Panc1 (cell line): Measurements from ENCODE around the gene PCDHGC5. TPM values are rescaled to one million over a fixed set of nuclear protein-coding genes. Genes with fewer than 3 reads are reported as not detected.

Experiments
- ATAC-seq: fragments of 200-7000 bp; cut with Tn5 transposase; 2 replicates; pipeline ENCODE4 v1.9.1; 2020; ENCODE audit warnings: mild to moderate bottlenecking, moderate library complexity
- BruUV-seq: library from RNA; stranded (reverse); fragments of 400-500 nt; replicated peaks from 2 replicates; lab custom pipeline; 2021; lab: Mats Ljungman, UMichigan
- CTCF ChIA-PET: fragments of 300-600 bp; sonication (Branson Sonifier 250); formaldehyde crosslinking; loops from one replicate; lab custom pipeline; 2022; ENCODE audit warnings: antibody characterized with exemption; lab: Charles Lee
- POLR2A ChIA-PET: fragments of 300-600 bp; sonication (Branson Sonifier 250); formaldehyde crosslinking; loops from one replicate; lab custom pipeline; 2022; ENCODE audit warnings: antibody characterized with exemption; lab: Charles Lee
- DNase-seq: peaks from one replicate; pipeline ENCODE4 v3.0.0-alpha.2; 2010; ENCODE audit warnings: low read depth, low spot score
- H3K27ac ChIP-seq: 2 replicates; pipeline ENCODE4 v1.5.1; 2011; ENCODE audit warnings: mild to moderate bottlenecking, low read length, inconsistent platforms
- H3K27me3 ChIP-seq: fragments of 200-500 bp; sonication (Bioruptor generic); 2 replicates; pipeline ENCODE4 v1.6.0; 2014; ENCODE audit warnings: low read length, inconsistent platforms; ENCODE audit not compliant: control insufficient read depth, insufficient read depth
- H3K36me3 ChIP-seq: fragments of 200-500 bp; sonication (Bioruptor generic); 2 replicates; pipeline ENCODE4 v1.5.1; 2014; ENCODE audit warnings: inconsistent platforms, mild to moderate bottlenecking, low read length, moderate library complexity; ENCODE audit not compliant: control insufficient read depth, insufficient read depth
- H3K4me1 ChIP-seq: 2 replicates; pipeline ENCODE4 v1.5.1; 2011; ENCODE audit warnings: inconsistent platforms, mild to moderate bottlenecking, low read length, moderate library complexity; ENCODE audit not compliant: control insufficient read depth, insufficient read depth
- H3K4me3 ChIP-seq, 2 experiments: 2 replicates each; pipeline ENCODE4 v1.5.1; 2011 to 2012; ENCODE audit warnings: low read depth in 2 of 2, low read length in 2 of 2, mild to moderate bottlenecking in 2 of 2, inconsistent platforms in 1 of 2, moderate library complexity in 1 of 2
- H3K9me3 ChIP-seq: fragments of 200-500 bp; sonication (Bioruptor generic); 2 replicates; pipeline ENCODE4 v1.5.1; 2014; ENCODE audit warnings: low read depth, mild to moderate bottlenecking, inconsistent platforms, low read length, moderate library complexity; ENCODE audit not compliant: control insufficient read depth, insufficient read depth
- POLR2AphosphoS5 ChIP-seq: IDR thresholded peaks from 2 replicates; pipeline ENCODE4 v1.6.1; 2012; ENCODE audit warnings: mild to moderate bottlenecking, low read depth, low read length, moderate library complexity
- SIN3A ChIP-seq: IDR thresholded peaks from 2 replicates; pipeline ENCODE4 v1.6.1; 2012; ENCODE audit warnings: low read depth, mild to moderate bottlenecking, low read length, moderate library complexity, borderline replicate concordance; ENCODE audit not compliant: insufficient read depth
- TCF7L2 ChIP-seq: IDR thresholded peaks from 2 replicates; pipeline ENCODE4 v1.6.1; 2011; ENCODE audit warnings: mild to moderate bottlenecking, low read depth, low read length, inconsistent platforms
- in situ Hi-C: cut with HindIII; loops from 2 replicates; pipeline ENCODE4 v1.10.0; 2016; ENCODE audit warnings: low sequenced_read_pairs, low pct_unique_long_range_greater_than_20kb
- intact Hi-C: fragments of 100-400 bp; cut with micrococcal nuclease; formaldehyde crosslinking; loops from one replicate; pipeline ENCODE4 v1.10.0; 2022; ENCODE audit not compliant: unreplicated experiment
- total RNA-seq: library from RNA; stranded (reverse); gene quantifications from one replicate; pipeline ENCODE4 v1.2.1, GENCODE V29; 2021; ENCODE audit not compliant: unreplicated experiment
- TF ChIP-seq, protein P1 (sequence below): fragments of 450-650 bp; IDR thresholded peaks from 2 replicates; pipeline ENCODE4 v1.5.1; 2017; ENCODE audit warnings: mild to moderate bottlenecking
- TF ChIP-seq, protein P2 (sequence below), 2 experiments: IDR thresholded peaks; 2 replicates each; pipeline ENCODE4 v1.6.1; 2011 to 2012; ENCODE audit warnings: low read depth in 2 of 2, control low read depth in 1 of 2, low read length in 1 of 2, mild to moderate bottlenecking in 1 of 2, moderate library complexity in 1 of 2; ENCODE audit not compliant: insufficient read depth in 1 of 2

The PCDHGC5 gene
- total RNA-seq, 1 experiment from 2014 or later: 0.36 TPM

DNA sequence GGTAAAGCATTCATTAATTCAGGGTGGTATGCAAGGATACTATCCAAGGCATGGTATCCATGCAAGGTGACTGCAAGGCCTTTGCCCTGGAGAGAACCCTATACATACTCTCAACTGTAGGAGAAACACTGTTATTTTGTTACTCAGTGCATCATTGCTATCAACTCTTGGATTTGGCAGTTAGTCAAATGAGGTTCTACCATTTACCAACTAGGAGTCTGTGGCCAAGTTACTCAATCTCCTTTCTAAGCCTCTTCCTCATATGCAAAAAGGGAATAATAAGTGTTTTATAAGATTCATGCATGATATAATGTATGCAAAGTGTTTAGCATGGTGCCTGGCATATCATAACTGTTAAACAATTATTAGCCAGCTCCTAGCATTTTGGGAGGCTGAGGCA is 9.1 kb upstream of the PCDHGC5 start:
- H3K4me1 ChIP-seq: peaks cover 12% of the 10 kb centered on the region
- intact Hi-C loops: loop anchor here (1.0 kb wide), 1 partner anchor 44 kb away; no protein-coding TSS in a partner anchor
- no TSS peak for BruUV-seq
- no peaks in the 10 kb centered on the region for H3K9me3 ChIP-seq
- in situ Hi-C loops: no loop called here
- no peak overlapping the region for H3K4me3 ChIP-seq
- no peaks in the 10 kb centered on the region for H3K36me3 ChIP-seq
- ChIA-PET CTCF (no interaction called here), POLR2A (no interaction called here)
- ATAC-seq (no peak), DNase-seq (no peak)
- H3K27ac ChIP-seq: no peak overlapping the region
- TF ChIP-seq, protein P1, sequence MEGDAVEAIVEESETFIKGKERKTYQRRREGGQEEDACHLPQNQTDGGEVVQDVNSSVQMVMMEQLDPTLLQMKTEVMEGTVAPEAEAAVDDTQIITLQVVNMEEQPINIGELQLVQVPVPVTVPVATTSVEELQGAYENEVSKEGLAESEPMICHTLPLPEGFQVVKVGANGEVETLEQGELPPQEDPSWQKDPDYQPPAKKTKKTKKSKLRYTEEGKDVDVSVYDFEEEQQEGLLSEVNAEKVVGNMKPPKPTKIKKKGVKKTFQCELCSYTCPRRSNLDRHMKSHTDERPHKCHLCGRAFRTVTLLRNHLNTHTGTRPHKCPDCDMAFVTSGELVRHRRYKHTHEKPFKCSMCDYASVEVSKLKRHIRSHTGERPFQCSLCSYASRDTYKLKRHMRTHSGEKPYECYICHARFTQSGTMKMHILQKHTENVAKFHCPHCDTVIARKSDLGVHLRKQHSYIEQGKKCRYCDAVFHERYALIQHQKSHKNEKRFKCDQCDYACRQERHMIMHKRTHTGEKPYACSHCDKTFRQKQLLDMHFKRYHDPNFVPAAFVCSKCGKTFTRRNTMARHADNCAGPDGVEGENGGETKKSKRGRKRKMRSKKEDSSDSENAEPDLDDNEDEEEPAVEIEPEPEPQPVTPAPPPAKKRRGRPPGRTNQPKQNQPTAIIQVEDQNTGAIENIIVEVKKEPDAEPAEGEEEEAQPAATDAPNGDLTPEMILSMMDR: no peak
- TF ChIP-seq SIN3A (no peak), TCF7L2 (no peak), POLR2AphosphoS5 (no peak)
- TF ChIP-seq, protein P2, sequence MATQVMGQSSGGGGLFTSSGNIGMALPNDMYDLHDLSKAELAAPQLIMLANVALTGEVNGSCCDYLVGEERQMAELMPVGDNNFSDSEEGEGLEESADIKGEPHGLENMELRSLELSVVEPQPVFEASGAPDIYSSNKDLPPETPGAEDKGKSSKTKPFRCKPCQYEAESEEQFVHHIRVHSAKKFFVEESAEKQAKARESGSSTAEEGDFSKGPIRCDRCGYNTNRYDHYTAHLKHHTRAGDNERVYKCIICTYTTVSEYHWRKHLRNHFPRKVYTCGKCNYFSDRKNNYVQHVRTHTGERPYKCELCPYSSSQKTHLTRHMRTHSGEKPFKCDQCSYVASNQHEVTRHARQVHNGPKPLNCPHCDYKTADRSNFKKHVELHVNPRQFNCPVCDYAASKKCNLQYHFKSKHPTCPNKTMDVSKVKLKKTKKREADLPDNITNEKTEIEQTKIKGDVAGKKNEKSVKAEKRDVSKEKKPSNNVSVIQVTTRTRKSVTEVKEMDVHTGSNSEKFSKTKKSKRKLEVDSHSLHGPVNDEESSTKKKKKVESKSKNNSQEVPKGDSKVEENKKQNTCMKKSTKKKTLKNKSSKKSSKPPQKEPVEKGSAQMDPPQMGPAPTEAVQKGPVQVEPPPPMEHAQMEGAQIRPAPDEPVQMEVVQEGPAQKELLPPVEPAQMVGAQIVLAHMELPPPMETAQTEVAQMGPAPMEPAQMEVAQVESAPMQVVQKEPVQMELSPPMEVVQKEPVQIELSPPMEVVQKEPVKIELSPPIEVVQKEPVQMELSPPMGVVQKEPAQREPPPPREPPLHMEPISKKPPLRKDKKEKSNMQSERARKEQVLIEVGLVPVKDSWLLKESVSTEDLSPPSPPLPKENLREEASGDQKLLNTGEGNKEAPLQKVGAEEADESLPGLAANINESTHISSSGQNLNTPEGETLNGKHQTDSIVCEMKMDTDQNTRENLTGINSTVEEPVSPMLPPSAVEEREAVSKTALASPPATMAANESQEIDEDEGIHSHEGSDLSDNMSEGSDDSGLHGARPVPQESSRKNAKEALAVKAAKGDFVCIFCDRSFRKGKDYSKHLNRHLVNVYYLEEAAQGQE (IDR thresholded peaks at IDR 0.05; ENCODE audit: insufficient read depth in 1 of 2, low read depth in 2 of 2, low read length in 1 of 2): no peak
- no peaks in the 10 kb centered on the region for H3K27me3 ChIP-seq

DNA sequence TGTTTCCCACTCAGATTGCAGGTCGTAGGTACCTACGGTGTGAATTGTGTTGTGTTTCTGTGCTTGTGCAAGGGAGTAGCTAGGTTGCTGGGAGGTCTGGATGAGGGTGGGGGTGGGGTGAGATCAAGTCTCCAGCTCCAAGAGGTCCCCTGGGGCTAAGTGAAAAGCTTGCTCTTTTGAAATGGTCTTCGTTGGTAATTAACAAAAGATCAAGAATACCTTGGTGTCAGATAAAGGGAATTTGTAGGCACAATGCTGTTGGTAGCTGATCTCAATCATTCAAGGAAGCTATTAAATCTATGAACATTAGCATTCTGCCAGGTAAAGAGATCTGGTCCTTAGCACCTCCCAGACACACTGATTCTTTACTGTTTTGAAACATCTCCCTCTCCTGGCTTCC is 5.0 kb upstream of the PCDHGC5 start:
- H3K36me3 ChIP-seq: no peaks in the 10 kb centered on the region
- no TSS peak for BruUV-seq
- intact Hi-C loops: no loop called here
- ATAC-seq (no peak), DNase-seq (no peak)
- no peaks in the 10 kb centered on the region for H3K27me3 ChIP-seq
- TF ChIP-seq TCF7L2 (no peak), POLR2AphosphoS5 (no peak), SIN3A (no peak)
- TF ChIP-seq, protein P2 (IDR thresholded peaks at IDR 0.05; ENCODE audit: insufficient read depth in 1 of 2, low read depth in 2 of 2, low read length in 1 of 2): no peak
- TF ChIP-seq, protein P1: no peak
- no peaks in the 10 kb centered on the region; the same call in 1 of the 2 replicates for H3K4me1 ChIP-seq
- H3K4me3 ChIP-seq: no peak overlapping the region
- ChIA-PET CTCF (interaction anchor here (0.5 kb wide), 1 partner anchor 69 kb away, joined by 13 read pairs; no protein-coding TSS in a partner anchor), POLR2A (no interaction called here)
- in situ Hi-C loops: no loop called here
- no peak overlapping the region for H3K27ac ChIP-seq
- H3K9me3 ChIP-seq: no peaks in the 10 kb centered on the region
